GM19395 (cell line): ENCODE results near the gene ZNF215.
"Not testable (repeated sequence)": the region's sequence is repeated elsewhere in the genome, so short reads cannot be mapped to it uniquely, and the experiment has no call there.

Experiments used
- ATAC-seq: cut with Tn5 transposase; IDR thresholded peaks from one replicate; pipeline ENCODE4 v1.9.1; 2021; ENCODE audit warnings: mild to moderate bottlenecking, moderate library complexity; ENCODE audit not compliant: unreplicated experiment

Gene ZNF215

GRCh38 chr11:6932145-6932544 is 5.9 kb downstream of the ZNF215 start:
- no peak for ATAC-seq

GRCh38 chr11:6941970-6942369 is 15.7 kb downstream of the ZNF215 start:
- ATAC-seq: no peak

GRCh38 chr11:6943131-6943530 is 16.9 kb downstream of the ZNF215 start:
- ATAC-seq: no peak

- ATAC-seq: not testable (repeated sequence)
Observed at GRCh38 chr11:6954248-6954647, 28.0 kb downstream of the ZNF215 start.

- ATAC-seq: no peak
Observed at GRCh38 chr11:6962141-6962540, 35.9 kb downstream of the ZNF215 start.

DNA sequence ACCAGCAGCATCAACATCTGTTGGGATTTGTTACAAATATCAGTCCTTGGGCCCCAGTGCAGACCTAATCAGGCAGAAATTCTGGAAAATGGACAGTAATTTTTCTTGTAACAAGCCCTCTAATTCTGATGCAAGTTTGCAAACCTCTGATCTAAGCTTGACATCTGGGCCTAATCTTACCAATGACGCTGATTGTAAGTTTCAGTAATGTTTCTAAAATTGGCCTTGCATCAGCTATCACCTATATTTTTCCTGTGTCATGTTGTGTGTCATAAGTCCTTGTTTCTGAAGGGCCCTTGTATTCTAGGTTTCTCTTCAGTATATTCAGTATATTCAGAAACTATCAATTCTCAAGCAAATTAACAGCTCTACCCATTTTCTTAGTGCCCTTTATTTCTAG is 36.4 kb downstream of the ZNF215 start:
- peak; percentile 93 for ATAC-seq

DNA sequence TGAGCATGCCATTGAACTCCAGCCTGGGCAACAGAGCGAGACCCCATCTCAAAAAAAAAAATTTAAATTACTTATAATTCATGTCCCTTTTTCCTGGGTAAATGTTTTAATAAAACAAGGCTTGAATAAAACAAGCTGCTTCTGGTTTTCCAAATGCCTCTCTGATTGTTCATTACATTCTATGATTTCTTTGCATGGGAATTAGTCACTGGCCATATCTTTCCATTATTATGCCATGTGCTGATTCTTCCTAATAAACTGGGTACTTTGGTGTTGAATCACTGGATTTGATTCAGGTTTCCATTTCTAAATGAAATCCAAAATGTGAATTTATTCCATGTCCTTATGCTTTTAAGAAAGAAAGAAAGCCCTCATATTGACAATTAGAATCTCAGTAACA is 42.6 kb downstream of the ZNF215 start:
- ATAC-seq: no peak

DNA sequence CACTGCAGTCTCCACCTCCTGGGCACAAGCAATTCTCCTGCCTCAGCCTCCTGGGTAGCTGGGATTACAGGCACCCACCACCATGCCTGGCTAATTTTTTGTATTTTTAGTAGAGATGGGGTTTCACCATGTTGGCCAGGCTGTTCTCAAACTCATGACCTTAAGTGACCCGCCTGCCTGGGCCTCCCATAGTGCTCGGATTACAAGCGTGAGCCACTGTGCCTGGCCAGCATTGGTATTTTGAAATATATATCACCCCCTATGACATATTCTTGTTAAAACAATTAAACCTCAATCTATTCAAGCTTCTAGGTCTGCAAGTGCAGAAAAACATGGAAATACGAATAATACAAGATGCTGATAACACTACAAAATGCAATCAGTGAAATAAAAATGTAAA is 43.6 kb downstream of the ZNF215 start:
- ATAC-seq: not testable (repeated sequence)

DNA sequence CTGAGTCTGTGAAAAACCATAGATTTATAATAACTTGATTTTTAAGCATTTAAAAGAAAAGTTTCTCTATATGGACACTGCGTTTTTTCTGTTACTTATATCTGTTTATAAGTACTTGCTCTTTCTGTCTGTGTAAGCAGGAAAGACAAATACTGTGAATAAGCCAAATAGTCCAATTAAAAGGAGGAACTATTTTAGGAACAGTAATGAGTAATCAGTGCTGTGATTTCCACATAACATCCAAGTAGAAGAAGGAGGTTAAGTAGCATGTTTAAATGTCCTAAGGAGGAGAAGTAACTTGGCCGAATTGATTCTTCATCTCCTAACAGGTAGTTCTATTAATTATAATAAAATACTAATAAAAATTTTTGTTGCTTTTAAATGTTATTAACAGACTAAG is 53.1 kb downstream of the ZNF215 start:
- ATAC-seq: no peak

GRCh38 chr11:6986487-6986886 is 60.3 kb downstream of the ZNF215 start:
- no peak for ATAC-seq

- ATAC-seq: no peak
Observed at GRCh38 chr11:6988506-6988905, 62.3 kb downstream of the ZNF215 start.

DNA sequence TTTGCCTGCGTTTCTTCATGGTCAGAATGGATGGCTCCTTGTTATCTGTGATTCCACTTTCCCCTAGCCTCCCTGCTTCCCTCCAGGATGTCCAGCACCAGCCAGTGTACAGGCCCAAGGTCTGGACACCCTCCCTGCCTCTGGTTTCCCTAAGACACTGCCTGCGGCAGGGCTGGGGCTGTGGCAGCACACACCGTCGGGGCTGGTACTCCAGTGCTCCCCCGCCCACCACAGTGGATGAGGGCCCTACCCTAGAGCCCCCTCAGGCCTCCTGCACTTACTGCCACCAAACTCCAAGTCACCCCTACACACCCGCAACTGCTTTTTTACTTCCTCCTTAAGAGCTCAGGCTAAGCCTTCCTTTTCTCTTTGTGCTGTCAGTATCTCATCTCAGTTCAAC is 65.0 kb downstream of the ZNF215 start:
- ATAC-seq: no peak

- ATAC-seq: no peak
Observed at GRCh38 chr11:6992026-6992425, 65.8 kb downstream of the ZNF215 start.

- no peak for ATAC-seq
Observed at GRCh38 chr11:6992457-6993417, 66.5 kb downstream of the ZNF215 start.

DNA sequence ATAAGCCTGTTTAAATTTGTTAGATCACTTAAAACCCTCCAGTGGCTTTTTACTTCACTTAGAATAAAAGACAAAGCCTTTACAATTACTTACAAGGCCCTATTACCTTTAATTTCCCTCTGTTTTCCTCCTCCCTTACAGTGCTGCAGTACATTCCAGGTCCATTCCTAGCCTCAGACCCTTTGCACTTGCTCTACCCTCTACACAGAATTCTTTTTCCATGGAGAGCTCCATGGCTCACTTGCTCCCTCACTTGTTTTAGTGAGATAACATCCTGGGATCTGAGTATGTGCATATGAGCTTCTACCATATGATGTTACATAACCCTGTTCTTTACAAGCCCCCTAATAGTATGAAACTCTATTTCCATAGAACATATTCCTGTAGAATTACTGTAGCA is 69.5 kb downstream of the ZNF215 start:
- no peak for ATAC-seq

- peak; percentile 80 for ATAC-seq
Observed at GRCh38 chr11:7004482-7004881, 78.3 kb downstream of the ZNF215 start.
